GM12878 (cell line): ENCODE results near the gene HMGN4. TPM values are rescaled to one million over a fixed set of nuclear protein-coding genes. Genes with fewer than 3 reads are reported as not detected.

Source experiments
- BCLAF1 ChIP-seq: fragments of 450-650 bp; IDR thresholded peaks from 2 replicates; pipeline ENCODE4 v1.6.1; 2017; ENCODE audit warnings: antibody characterized with exemption, mild to moderate bottlenecking, moderate library complexity
- E2F4 ChIP-seq: IDR thresholded peaks from 2 replicates; pipeline ENCODE4 v1.6.1; 2012; ENCODE audit warnings: low read depth, low read length, improper control_type of control experiment
- ESRRA ChIP-seq: IDR thresholded peaks from 2 replicates; pipeline ENCODE4 v1.6.1; 2012; ENCODE audit warnings: mild to moderate bottlenecking, low read length, improper control_type of control experiment
- HSF1 ChIP-seq: fragments of 150-350 bp; IDR thresholded peaks from 2 replicates; pipeline ENCODE4 v1.6.1; 2014; ENCODE audit warnings: mild to moderate bottlenecking, low read depth, low read length
- IKZF1 ChIP-seq: fragments of 450-650 bp; conservative IDR thresholded peaks from 2 replicates; pipeline ENCODE4 v1.6.1; 2017; ENCODE audit warnings: antibody characterized with exemption, mild to moderate bottlenecking
- MTA2 ChIP-seq: fragments of 450-650 bp; IDR thresholded peaks from 2 replicates; pipeline ENCODE4 v1.6.1; 2016; ENCODE audit warnings: low read depth, mild to moderate bottlenecking, moderate library complexity
- MXI1 ChIP-seq: fragments of 150-350 bp; IDR thresholded peaks from 2 replicates; pipeline ENCODE4 v1.6.1; 2011; ENCODE audit warnings: low read depth, mild to moderate bottlenecking, inconsistent platforms, low read length, improper control_type of control experiment
- MYC ChIP-seq: IDR thresholded peaks from 2 replicates; pipeline ENCODE4 v1.6.1; 2011; ENCODE audit warnings: mild to moderate bottlenecking, low read length, moderate library complexity, inconsistent platforms; ENCODE audit not compliant: insufficient read depth, insufficient replicate concordance, insufficient read length, severe bottlenecking
- NFIC ChIP-seq: IDR thresholded peaks from 2 replicates; pipeline ENCODE4 v1.6.1; 2012; ENCODE audit warnings: low read depth, mild to moderate bottlenecking, inconsistent platforms, low read length, moderate library complexity
- NFXL1 ChIP-seq: fragments of 450-650 bp; IDR thresholded peaks from 2 replicates; pipeline ENCODE4 v1.6.1; 2017; ENCODE audit warnings: antibody characterized with exemption, mild to moderate bottlenecking, borderline replicate concordance
- RCOR1 ChIP-seq: conservative IDR thresholded peaks from 2 replicates; pipeline ENCODE4 v1.6.1; 2012; ENCODE audit warnings: low read depth, low read length, improper control_type of control experiment
- RELA ChIP-seq: fragments of 450-650 bp; IDR thresholded peaks from 2 replicates; pipeline ENCODE4 v1.8.0; 2014; ENCODE audit warnings: borderline replicate concordance; ENCODE audit not compliant: partially characterized antibody
- SPI1 ChIP-seq: IDR thresholded peaks from 2 replicates; pipeline ENCODE4 v1.6.1; 2011; ENCODE audit warnings: low read depth, mild to moderate bottlenecking, low read length, moderate library complexity, borderline replicate concordance; ENCODE audit not compliant: insufficient read depth
- SRF ChIP-seq, 2 experiments: IDR thresholded peaks; 2 replicates each; pipeline ENCODE4 v1.6.1; 2011; ENCODE audit warnings: low read depth in 2 of 2, low read length in 2 of 2, mild to moderate bottlenecking in 1 of 2, moderate library complexity in 1 of 2
- STAT1 ChIP-seq: fragments of 450-650 bp; conservative IDR thresholded peaks from 2 replicates; pipeline ENCODE4 v1.6.1; 2014; ENCODE audit warnings: antibody characterized with exemption, mild to moderate bottlenecking
- SUZ12 ChIP-seq: fragments of 200-600 bp; sonication (generic); IDR thresholded peaks from one replicate; pipeline ENCODE4 v1.6.1; 2018; ENCODE audit warnings: antibody characterized with exemption, mild to moderate bottlenecking; ENCODE audit not compliant: unreplicated experiment
- TARDBP ChIP-seq: IDR thresholded peaks from 2 replicates; pipeline ENCODE4 v1.6.1; 2016; ENCODE audit warnings: borderline replicate concordance
- ZNF217 ChIP-seq: fragments of 450-650 bp; IDR thresholded peaks from 2 replicates; pipeline ENCODE4 v1.6.1; 2017; ENCODE audit warnings: antibody characterized with exemption, mild to moderate bottlenecking
- ZNF622 ChIP-seq: fragments of 450-650 bp; IDR thresholded peaks from 2 replicates; pipeline ENCODE4 v1.6.1; 2017; ENCODE audit warnings: mild to moderate bottlenecking, inconsistent platforms
- polyA plus RNA-seq, 11 experiments: library from polyadenylated mRNA; depleted of rRNA in 4 of 11; unstranded in 6 of 11; stranded (reverse) in 5 of 11; fragments of >200 nt; fragmentation: Nextera tagmentation in 4 of 11; fragmentation: Illumina TruSeq in 1 of 11; extraction: Ambion mirVana in 4 of 11; extraction: Trizol in 1 of 11; gene quantifications; 1 replicate in 1 of 11; 2 replicates in 10 of 11; pipeline versions ENCODE4 v1.2.1 to v1.2.3, GENCODE V29; 2011 to 2016; ENCODE audit warnings: inconsistent platforms in 2 of 11, missing spikeins in 2 of 11, low read depth in 1 of 11
- total RNA-seq, 4 experiments: library from RNA; depleted of rRNA in 3 of 4; stranded (reverse); fragments of >200 nt in 3 of 4; fragmentation: Illumina TruSeq in 1 of 4; extraction: Trizol in 1 of 4; gene quantifications; 2 replicates each; pipeline versions ENCODE4 v1.2.1 to v1.2.3, GENCODE V29; 2013 to 2021
- TF ChIP-seq, protein P1 (sequence below): IDR thresholded peaks from 2 replicates; pipeline ENCODE4 v1.6.1; 2012; ENCODE audit warnings: low read depth, low read length, improper control_type of control experiment

Gene HMGN4
- total and polyA plus RNA-seq, 10 of the 15 experiments (the other 5 are each of a cell fraction or from before 2014, with no cell fraction given) = 26.7 to 99.1 (median 76.7) TPM

DNA sequence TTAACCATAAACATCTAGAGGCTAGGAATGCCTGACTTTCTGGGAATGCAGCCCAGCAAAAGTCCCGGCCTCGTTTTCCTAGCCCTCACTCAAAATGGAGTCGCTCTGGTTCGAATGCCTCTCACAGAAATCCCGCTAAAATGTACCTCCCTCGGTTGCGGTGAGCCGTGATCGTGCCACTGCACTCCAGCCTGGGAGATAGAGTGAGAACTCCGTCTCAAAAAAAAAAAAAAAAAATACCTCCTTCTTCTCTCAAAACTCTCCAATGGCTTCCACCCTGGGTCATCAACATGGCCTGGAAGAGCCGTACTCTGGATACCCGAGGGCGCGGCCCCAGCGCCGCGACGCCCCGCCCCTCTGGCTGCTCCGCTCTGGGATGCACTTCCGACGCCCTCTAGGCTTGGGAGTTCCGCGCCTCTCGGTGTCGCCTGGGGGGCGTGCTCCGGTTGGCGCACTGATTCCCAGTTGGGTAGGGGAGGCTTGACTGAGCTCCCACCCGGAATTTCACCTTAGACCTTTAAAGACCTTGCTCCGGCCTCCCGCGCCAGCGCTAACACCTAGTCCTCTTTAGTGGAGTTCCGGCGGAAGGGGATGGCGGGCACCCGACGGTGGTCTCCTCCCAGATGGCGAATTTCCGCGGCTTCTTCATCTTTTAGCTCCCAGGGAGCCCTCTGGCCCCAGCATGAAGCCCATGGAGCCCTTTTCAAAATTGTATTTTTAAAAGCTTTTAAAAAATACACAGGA, 12.3 kb downstream of the HMGN4 start (continued):
- TF ChIP-seq ZNF622 (no peak), RCOR1 (no peak), SUZ12 (no peak), SPI1 (no peak), MYC (no peak), ZNF217 (no peak), NFIC (no peak; the same call in 1 of the 2 replicates), ESRRA (no peak), RELA (no peak), BCLAF1 (no peak), IKZF1 (peak; percentile 97), E2F4 (no peak), NFXL1 (no peak), SRF (IDR thresholded peaks at IDR 0.05; ENCODE audit: low read depth in 2 of 2, low read length in 2 of 2) (peak in 1 of 2 experiments; percentile 80; a peak in 1 of 4 replicates), TARDBP (no peak), HSF1 (no peak), MXI1 (no peak), STAT1 (no peak), MTA2 (no peak)
- TF ChIP-seq, protein P1, sequence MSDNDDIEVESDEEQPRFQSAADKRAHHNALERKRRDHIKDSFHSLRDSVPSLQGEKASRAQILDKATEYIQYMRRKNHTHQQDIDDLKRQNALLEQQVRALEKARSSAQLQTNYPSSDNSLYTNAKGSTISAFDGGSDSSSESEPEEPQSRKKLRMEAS = no peak
